GM23248 (cell line): ENCODE results near the gene TWF2. TPM values are rescaled to one million over a fixed set of nuclear protein-coding genes. Genes with fewer than 3 reads are reported as not detected.
A peak's percentile ranks its signal among the peaks of the same experiment; 100 is the strongest.

ENCODE experiments used
- DNase-seq: peaks from one replicate; pipeline ENCODE4 v3.0.0-alpha.2; 2015
- H2AFZ ChIP-seq: fragments of 200-600 bp; sonication (generic); 2 replicates; pipeline ENCODE4 v1.6.1; 2016; ENCODE audit warnings: antibody characterized with exemption
- H3F3A ChIP-seq: fragments of 200-600 bp; sonication (generic); 2 replicates; pipeline ENCODE4 v1.6.1; 2016; ENCODE audit warnings: mild to moderate bottlenecking, antibody characterized with exemption, mixed run types; ENCODE audit not compliant: insufficient read depth
- H3K27ac ChIP-seq: fragments of 200-600 bp; sonication (generic); 2 replicates; pipeline ENCODE4 v1.5.1; 2016; ENCODE audit warnings: mild to moderate bottlenecking
- H3K27me3 ChIP-seq: fragments of 200-600 bp; sonication (generic); replicated peaks from 2 replicates; pipeline ENCODE4 v1.6.1; 2016; ENCODE audit warnings: mild to moderate bottlenecking; ENCODE audit not compliant: insufficient read depth
- H3K36me3 ChIP-seq: fragments of 200-600 bp; sonication (generic); 2 replicates; pipeline ENCODE4 v1.6.1; 2016; ENCODE audit warnings: low read depth, mild to moderate bottlenecking
- H3K4me1 ChIP-seq: fragments of 200-600 bp; sonication (generic); 2 replicates; pipeline ENCODE4 v1.6.1; 2016; ENCODE audit warnings: mild to moderate bottlenecking; ENCODE audit not compliant: insufficient read depth
- H3K4me2 ChIP-seq: fragments of 200-600 bp; sonication (generic); one replicate; pipeline ENCODE4 v1.6.1; 2016; ENCODE audit warnings: mild to moderate bottlenecking; ENCODE audit not compliant: unreplicated experiment
- H3K4me3 ChIP-seq: fragments of 200-600 bp; sonication (generic); 2 replicates; pipeline ENCODE4 v1.5.1; 2016; ENCODE audit warnings: mild to moderate bottlenecking
- H3K79me2 ChIP-seq: fragments of 200-600 bp; sonication (generic); 2 replicates; pipeline ENCODE4 v1.6.1; 2016; ENCODE audit warnings: mild to moderate bottlenecking; ENCODE audit not compliant: insufficient read depth
- H3K9ac ChIP-seq: fragments of 200-600 bp; sonication (generic); 2 replicates; pipeline ENCODE4 v1.6.1; 2016; ENCODE audit warnings: mild to moderate bottlenecking
- H3K9me2 ChIP-seq: fragments of 200-600 bp; sonication (generic); 2 replicates; pipeline ENCODE4 v1.6.1; 2016; ENCODE audit warnings: mixed run types, mild to moderate bottlenecking, moderate library complexity; ENCODE audit not compliant: insufficient read depth
- H3K9me3 ChIP-seq: fragments of 200-600 bp; sonication (generic); one replicate; pipeline ENCODE4 v1.6.1; 2017; ENCODE audit warnings: low read depth
- H4K20me1 ChIP-seq: fragments of 200-600 bp; sonication (generic); 2 replicates; pipeline ENCODE4 v1.6.0; 2016; ENCODE audit not compliant: insufficient read depth
- EZH2 ChIP-seq: fragments of 200-600 bp; sonication (generic); IDR thresholded peaks from 2 replicates; pipeline ENCODE4 v1.6.1; 2018; ENCODE audit warnings: antibody characterized with exemption, mild to moderate bottlenecking; ENCODE audit not compliant: insufficient read depth, poor library complexity, severe bottlenecking
- EZH2phosphoT487 ChIP-seq: fragments of 200-600 bp; sonication (generic); IDR thresholded peaks from 2 replicates; pipeline ENCODE4 v1.6.1; 2018; ENCODE audit warnings: antibody characterized with exemption, moderate library complexity, mild to moderate bottlenecking, low read depth; ENCODE audit not compliant: insufficient read depth
- WGBS, 2 experiments: methylation state at CpG; one replicate each; pipeline ENCODE4 v1.1.6; 2015 to 2017; ENCODE audit warnings: low lambda C conversion rate in 2 of 2, low coverage in 1 of 2; ENCODE audit errors: missing lambda C conversion rate in 2 of 2; 5-methylcytosine and 5-hydroxymethylcytosine counted together
- in situ Hi-C: fragments of 300-500 bp; cut with MboI; formaldehyde crosslinking; loops from 2 replicates; pipeline ENCODE4 v1.15.0; 2020
- polyA plus RNA-seq: library from polyadenylated mRNA; unstranded; fragments of >200 nt; fragmentation: Nextera tagmentation; extraction: Ambion mirVana; gene quantifications from 2 replicates; pipeline ENCODE4 v1.2.1, GENCODE V29; 2016
- total RNA-seq: library from RNA; depleted of rRNA; stranded (reverse); fragments of >200 nt; shearing (Covaris generic); gene quantifications from 2 replicates; pipeline ENCODE4 v1.2.3, GENCODE V29; 2014

Gene TWF2
- total and polyA plus RNA-seq, 2 experiments from 2014 or later = 95.1 to 137 TPM

DNA sequence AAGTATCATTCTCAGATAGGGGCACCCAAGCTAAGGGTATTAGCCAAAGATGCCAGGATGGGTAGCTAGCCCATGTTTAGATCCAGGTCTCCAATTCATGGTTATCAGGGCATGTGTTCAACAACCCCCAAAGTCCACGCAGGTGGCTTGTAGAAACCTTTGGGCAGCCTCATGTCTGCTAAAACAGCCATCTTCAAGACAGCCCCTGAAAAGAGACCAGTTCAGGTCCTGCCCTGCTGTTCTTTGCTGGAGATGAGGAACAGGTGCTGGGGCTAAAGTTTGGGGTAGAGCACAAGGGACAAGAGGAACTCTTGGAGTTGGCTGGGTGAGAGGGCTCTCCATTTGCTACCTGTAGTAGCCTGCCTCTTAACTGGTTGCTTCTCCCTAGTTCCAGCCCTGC, 11.2 kb upstream of the TWF2 start:
- Histone ChIP-seq H3K4me1 (peaks cover 10% of the 10 kb centered on the region), H3K9me3 (no peaks in the 10 kb centered on the region), H3K36me3 (peaks cover 12% of the 10 kb centered on the region), H3K4me3 (no peak overlapping the region), H2AFZ (no peak overlapping the region), H3K9me2 (no peaks in the 10 kb centered on the region), H3K9ac (no peak overlapping the region), H3K27ac (no peak overlapping the region), H4K20me1 (no peaks in the 10 kb centered on the region), H3K27me3 (no peaks in the 10 kb centered on the region), H3F3A (peaks cover 32% of the 10 kb centered on the region; the same call in 1 of the 2 replicates), H3K4me2 (no peak overlapping the region), H3K79me2 (peaks cover 28% of the 10 kb centered on the region)
- WGBS, 2 experiments = 95 to 100% methylated on average over 1 of the region's 1 CpG
- in situ Hi-C loops = no loop called here
- no peak for DNase-seq
- TF ChIP-seq EZH2phosphoT487 (no peak), EZH2 (no peak)

DNA sequence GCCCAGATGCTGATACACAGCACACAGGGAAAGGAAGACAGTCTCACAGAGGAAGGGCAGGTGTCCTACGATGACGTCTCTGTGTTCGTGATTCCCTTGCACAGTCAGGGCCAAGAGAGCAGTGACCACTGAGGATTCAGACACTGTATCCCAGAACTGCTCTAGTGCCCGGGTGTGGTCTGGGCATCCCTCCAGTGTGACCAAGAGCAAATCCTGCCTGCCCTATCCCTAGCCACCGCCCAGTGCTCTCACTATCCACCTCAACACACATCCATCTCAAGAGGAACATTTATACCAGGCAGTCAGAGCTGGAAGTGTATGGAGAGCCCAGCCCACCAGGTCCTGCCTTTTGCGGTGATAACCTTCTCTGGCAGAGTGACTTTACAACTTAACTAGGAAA, 10.7 kb upstream of the TWF2 start:
- TF ChIP-seq EZH2phosphoT487 = no peak
- TF ChIP-seq EZH2 = no peak
- H3K27me3 ChIP-seq = no peaks in the 10 kb centered on the region
- no peak overlapping the region for H2AFZ ChIP-seq
- H3K4me1 ChIP-seq = peaks cover 14% of the 10 kb centered on the region
- H3K36me3 ChIP-seq = peaks cover 10% of the 10 kb centered on the region
- H3K79me2 ChIP-seq = peaks cover 25% of the 10 kb centered on the region; the same call in 1 of the 2 replicates
- no peaks in the 10 kb centered on the region for H4K20me1 ChIP-seq
- H3K4me2 ChIP-seq = no peak overlapping the region
- in situ Hi-C loops = no loop called here
- H3K9me2 ChIP-seq = no peaks in the 10 kb centered on the region
- no peaks in the 10 kb centered on the region for H3K9me3 ChIP-seq
- H3F3A ChIP-seq = peaks cover 35% of the 10 kb centered on the region
- no peak for DNase-seq
- H3K4me3 ChIP-seq = no peak overlapping the region
- 71 to 86% methylated on average over 6 of the region's 6 CpGs for WGBS, 2 experiments
- no peak overlapping the region for H3K27ac ChIP-seq
- H3K9ac ChIP-seq = no peak overlapping the region

DNA sequence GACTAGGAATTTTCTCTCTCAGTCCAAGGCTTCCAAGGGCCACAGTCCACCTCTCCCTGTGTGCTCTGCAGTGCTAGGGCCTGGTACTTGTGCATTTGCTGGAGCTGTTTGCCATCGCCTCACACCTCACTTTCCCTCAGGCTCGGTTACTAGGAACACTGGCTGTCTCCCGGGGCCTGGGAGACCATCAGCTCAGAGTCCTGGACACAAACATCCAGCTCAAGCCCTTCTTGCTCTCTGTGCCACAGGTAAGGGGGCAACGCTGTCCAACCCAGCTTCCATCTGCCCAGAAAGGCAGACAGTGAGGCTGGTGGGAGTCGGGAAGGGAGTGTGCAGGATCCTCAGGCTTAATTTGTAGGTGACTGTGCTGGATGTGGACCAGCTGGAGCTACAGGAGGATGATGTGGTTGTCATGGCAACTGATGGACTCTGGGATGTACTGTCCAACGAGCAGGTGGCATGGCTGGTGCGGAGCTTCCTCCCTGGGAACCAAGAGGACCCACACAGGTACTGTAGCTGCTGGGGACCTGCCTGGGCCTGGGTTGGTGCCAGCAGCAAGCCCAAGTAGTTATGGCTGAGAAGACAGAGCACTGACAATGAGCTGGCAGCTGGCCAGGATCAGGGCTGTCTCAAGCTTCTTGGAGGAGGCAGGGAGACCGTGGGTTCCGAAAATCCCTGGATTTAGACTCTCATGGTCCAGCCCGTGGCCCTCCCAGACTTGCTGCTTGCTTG, 10.0 kb upstream of the TWF2 start:
- peak; percentile 25 for DNase-seq
- Histone ChIP-seq H3K27ac (no peak overlapping the region), H3K9me3 (no peaks in the 10 kb centered on the region), H4K20me1 (no peaks in the 10 kb centered on the region), H3K9ac (no peak overlapping the region), H3K4me2 (no peak overlapping the region), H2AFZ (no peak overlapping the region), H3K4me3 (no peak overlapping the region), H3K27me3 (no peaks in the 10 kb centered on the region), H3K79me2 (peaks cover 18% of the 10 kb centered on the region; the same call in 1 of the 2 replicates), H3F3A (peaks cover 38% of the 10 kb centered on the region), H3K4me1 (peaks cover 20% of the 10 kb centered on the region), H3K36me3 (peaks cover 6% of the 10 kb centered on the region), H3K9me2 (no peaks in the 10 kb centered on the region)
- whole genome bisulfite sequencing, 2 experiments = 57 to 64% methylated on average over 10 of the region's 10 CpGs
- in situ Hi-C loops = no loop called here
- no peak for TF ChIP-seq EZH2
- no peak for TF ChIP-seq EZH2phosphoT487

DNA sequence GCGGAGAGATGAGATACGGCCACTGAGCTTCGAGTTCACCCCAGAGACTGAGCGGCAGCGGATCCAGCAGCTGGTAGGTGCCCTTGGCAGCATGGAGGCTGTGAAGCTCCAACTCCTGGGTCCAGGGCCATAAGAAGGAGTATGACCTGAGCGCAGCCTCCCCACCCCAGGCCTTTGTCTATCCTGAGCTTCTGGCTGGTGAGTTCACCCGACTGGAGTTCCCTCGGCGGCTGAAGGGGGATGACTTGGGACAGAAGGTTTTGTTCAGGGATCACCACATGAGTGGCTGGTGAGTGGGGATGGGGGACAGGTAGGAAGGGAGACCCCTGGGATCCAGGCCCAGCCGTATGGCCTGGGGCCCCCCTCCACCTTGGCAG, 9.2 kb upstream of the TWF2 start:
- whole genome bisulfite sequencing, 2 experiments = 94 to 97% methylated on average over 10 of the region's 10 CpGs
- Histone ChIP-seq H3K4me2 (no peak overlapping the region), H3F3A (peaks cover 35% of the 10 kb centered on the region), H3K4me1 (peaks cover 18% of the 10 kb centered on the region), H3K9me2 (no peaks in the 10 kb centered on the region), H3K27me3 (no peaks in the 10 kb centered on the region), H3K79me2 (peaks cover 10% of the 10 kb centered on the region; the same call in 1 of the 2 replicates), H3K36me3 (peaks cover 6% of the 10 kb centered on the region; the same call in 1 of the 2 replicates), H2AFZ (no peak overlapping the region), H3K9ac (no peak overlapping the region), H4K20me1 (no peaks in the 10 kb centered on the region), H3K9me3 (no peaks in the 10 kb centered on the region), H3K27ac (no peak overlapping the region), H3K4me3 (no peak overlapping the region)
- TF ChIP-seq EZH2phosphoT487 (no peak), EZH2 (no peak)
- DNase-seq = no peak
- in situ Hi-C loops = no loop called here
